Common myeloid progenitor, CD34-positive (primary cell): ENCODE measurements around the gene SIRPB2.
"Not testable (repeated sequence)": the region's sequence is repeated elsewhere in the genome, so short reads cannot be mapped to it uniquely, and the experiment has no call there.

Experiments used
- CTCF ChIA-PET: fragments of 350-600 bp; sonication (Branson Sonifier 250); formaldehyde crosslinking; loops from one replicate; lab custom pipeline; 2021; ENCODE audit warnings: antibody characterized with exemption; lab: Charles Lee
- POLR2A ChIA-PET: fragments of 350-600 bp; sonication (Branson Sonifier 250); formaldehyde crosslinking; loops from one replicate; lab custom pipeline; 2021; ENCODE audit warnings: antibody characterized with exemption; lab: Charles Lee
- DNase-seq, 3 donors: peaks; one replicate each; pipeline versions ENCODE4 v3.0.0 to v3.0.0-alpha.2; 2013
- H3K27ac ChIP-seq, 2 experiments: 1 replicate in 1 of 2; 2 replicates in 1 of 2; pipeline ENCODE4 v1.7.0; 2013; ENCODE audit warnings: inconsistent platforms in 2 of 2, low read length in 2 of 2, mild to moderate bottlenecking in 2 of 2, low read depth in 1 of 2, moderate library complexity in 1 of 2; ENCODE audit not compliant: severe bottlenecking in 2 of 2, insufficient read depth in 1 of 2, poor library complexity in 1 of 2
- H3K27me3 ChIP-seq, 5 experiments: replicated peaks in 2 of 5; 1 replicate in 3 of 5; 2 replicates in 2 of 5; pipeline versions ENCODE4 v1.6.1 to v1.7.0; 2013; ENCODE audit warnings: low read length in 4 of 5, mild to moderate bottlenecking in 2 of 5, moderate library complexity in 2 of 5, inconsistent platforms in 1 of 5; ENCODE audit not compliant: insufficient read depth in 5 of 5, control insufficient read depth in 4 of 5
- H3K36me3 ChIP-seq, 4 experiments: 1 replicate in 2 of 4; 2 replicates in 2 of 4; pipeline versions ENCODE4 v1.6.1 to v1.7.0; 2013; ENCODE audit warnings: low read length in 3 of 4, control low read depth in 1 of 4, mild to moderate bottlenecking in 1 of 4; ENCODE audit not compliant: control insufficient read depth in 4 of 4, insufficient read depth in 4 of 4
- H3K4me1 ChIP-seq, 4 experiments: 1 replicate in 3 of 4; 2 replicates in 1 of 4; pipeline versions ENCODE4 v1.6.1 to v1.7.1; 2013; ENCODE audit warnings: low read length in 3 of 4, mild to moderate bottlenecking in 3 of 4, control low read depth in 1 of 4, inconsistent platforms in 1 of 4, moderate library complexity in 1 of 4; ENCODE audit not compliant: control insufficient read depth in 4 of 4, insufficient read depth in 4 of 4; ENCODE audit errors: control extremely low read depth in 1 of 4
- H3K4me3 ChIP-seq, 7 experiments: 1 replicate in 4 of 7; 2 replicates in 3 of 7; pipeline versions ENCODE4 v1.5.1 to v1.7.0; 2013; ENCODE audit warnings: mild to moderate bottlenecking in 7 of 7, low read length in 6 of 7, moderate library complexity in 6 of 7, inconsistent platforms in 2 of 7, low read depth in 2 of 7, control low read depth in 1 of 7; ENCODE audit not compliant: insufficient read depth in 4 of 7, control insufficient read depth in 1 of 7; ENCODE audit errors: extremely low read depth in 1 of 7
- H3K9me3 ChIP-seq, 5 experiments: 1 replicate in 4 of 5; 2 replicates in 1 of 5; pipeline versions ENCODE4 v1.6.1 to v1.7.1; 2013; ENCODE audit warnings: low read length in 4 of 5, mild to moderate bottlenecking in 2 of 5, inconsistent platforms in 1 of 5, low read depth in 1 of 5, moderate library complexity in 1 of 5; ENCODE audit not compliant: control insufficient read depth in 4 of 5, insufficient read depth in 2 of 5; ENCODE audit errors: control extremely low read depth in 1 of 5
- WGBS: methylation state at CpG from one replicate; pipeline ENCODE4 v1.1.5; 2013; ENCODE audit not compliant: insufficient coverage; 5-methylcytosine and 5-hydroxymethylcytosine counted together

Gene SIRPB2

DNA sequence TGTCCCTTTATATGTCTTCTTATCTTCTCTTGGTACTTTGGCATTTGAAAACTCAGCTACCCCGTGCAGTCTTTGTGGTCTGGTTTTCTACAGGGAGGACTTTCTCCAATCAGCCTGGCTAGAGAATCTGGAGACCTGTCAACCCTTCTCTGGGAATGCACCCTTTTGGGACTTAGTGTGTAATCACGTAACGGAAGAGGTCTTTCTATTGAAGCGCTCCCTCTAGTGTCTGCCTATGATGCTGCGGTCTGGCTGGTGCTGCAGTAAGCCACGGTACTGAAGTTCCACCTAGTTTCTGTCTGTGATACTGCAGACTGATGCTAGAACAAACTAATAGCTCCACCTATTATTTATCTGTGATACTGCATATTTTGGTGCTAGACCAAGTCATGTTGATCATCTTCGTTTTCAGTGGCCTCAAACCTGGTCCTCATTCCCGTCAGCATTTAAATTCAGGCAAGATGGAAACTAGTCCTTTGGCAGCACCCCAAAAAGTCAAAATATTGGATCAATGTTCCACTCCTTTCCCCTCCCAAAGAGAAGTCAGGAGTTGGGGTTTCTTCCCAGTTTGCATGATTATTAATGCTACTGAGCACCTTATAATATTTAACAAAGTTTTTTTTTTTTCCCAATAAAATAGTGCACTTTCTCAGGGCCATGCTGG is 12.5 kb upstream of the SIRPB2 start:
- Histone ChIP-seq H3K9me3 (peaks cover 0 to 11% (median 0%) of the 10 kb centered on the region in 5 experiments), H3K4me1 (peaks cover 0 to 12% (median 4%) of the 10 kb centered on the region in 4 experiments), H3K27ac (no peak overlapping the region), H3K27me3 (no peaks in the 10 kb centered on the region), H3K36me3 (no peaks in the 10 kb centered on the region), H3K4me3 (no peak overlapping the region)
- WGBS: 6% methylated on average over 6 of the region's 8 CpGs
- peak; percentile 94 to 96 (median 96) for DNase-seq
- CTCF ChIA-PET: interaction anchor here (0.6 to 8.1 kb wide), 39 partner anchors 11 to 348 kb away, joined by 3 to 115 read pairs (median 5); partner anchors contain the start of genes NSFL1C and SIRPB2
- POLR2A ChIA-PET: interaction anchor here (0.6 to 1.2 kb wide), 5 partner anchors 29 to 250 kb away, joined by 3 to 5 read pairs (median 3); partner anchors contain the start of gene NSFL1C

DNA sequence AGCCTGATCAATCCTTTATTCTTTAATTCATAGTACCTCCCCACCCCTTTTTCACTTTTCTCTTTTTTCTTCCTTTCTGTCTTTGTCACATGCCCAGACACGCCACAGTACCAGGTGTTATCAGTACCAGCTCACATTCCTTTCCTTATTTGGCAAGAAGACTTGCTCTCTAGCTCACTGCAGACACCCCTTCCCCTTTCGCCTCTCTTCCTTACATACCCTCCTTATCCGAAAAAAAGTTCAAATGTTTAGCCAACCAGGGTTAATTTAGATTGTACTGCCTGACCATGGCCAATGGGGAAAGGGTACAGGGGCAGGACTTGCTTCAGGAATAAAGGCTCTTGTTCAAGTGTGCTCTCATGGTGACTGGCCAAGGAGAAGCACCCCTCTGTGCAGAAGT is 9.3 kb upstream of the SIRPB2 start:
- Histone ChIP-seq H3K9me3 (peaks cover 0 to 11% (median 0%) of the 10 kb centered on the region in 5 experiments), H3K36me3 (no peaks in the 10 kb centered on the region), H3K27me3 (no peaks in the 10 kb centered on the region), H3K4me1 (peaks cover 0 to 12% (median 4%) of the 10 kb centered on the region in 4 experiments), H3K4me3 (no peak overlapping the region), H3K27ac (no peak overlapping the region)
- 61% methylated on average over 3 of the region's 3 CpGs for WGBS
- peak in 1 of 3 donors; percentile 33 for DNase-seq
- ChIA-PET POLR2A (no interaction called here), CTCF (interaction anchor here (0.8 to 3.3 kb wide), 7 partner anchors 8 to 420 kb away, joined by 3 to 18 read pairs (median 3); no protein-coding TSS in a partner anchor)

GRCh38 chr20:1499528-1500420 is 8.6 kb upstream of the SIRPB2 start:
- peaks cover 0 to 11% (median 0%) of the 10 kb centered on the region in 5 experiments for H3K9me3 ChIP-seq
- 96% methylated on average over 8 of the region's 8 CpGs for WGBS
- DNase-seq: no peak
- H3K4me1 ChIP-seq: peaks cover 0 to 13% (median 5%) of the 10 kb centered on the region in 4 experiments
- no peak overlapping the region for H3K27ac ChIP-seq
- no peaks in the 10 kb centered on the region for H3K27me3 ChIP-seq
- POLR2A ChIA-PET: no interaction called here
- CTCF ChIA-PET: interaction anchor here (0.8 to 3.3 kb wide), 11 partner anchors 9 to 419 kb away, joined by 3 to 18 read pairs (median 4); no protein-coding TSS in a partner anchor
- no peaks in the 10 kb centered on the region for H3K36me3 ChIP-seq
- no peak overlapping the region for H3K4me3 ChIP-seq

- H3K4me3 ChIP-seq, H3K36me3 ChIP-seq, DNase-seq, H3K9me3 ChIP-seq, H3K27me3 ChIP-seq, H3K27ac ChIP-seq: not testable (repeated sequence)
- H3K4me1 ChIP-seq: peaks cover 8 to 32% (median 19%) of the 10 kb centered on the region in 4 experiments
- CTCF ChIA-PET: interaction anchor here (0.6 to 1.9 kb wide), 5 partner anchors 11 to 62 kb away, joined by 3 to 6 read pairs (median 3); no protein-coding TSS in a partner anchor
- POLR2A ChIA-PET: interaction anchor here (1.0 kb wide), 1 partner anchor 30 kb away, joined by 4 read pairs; no protein-coding TSS in a partner anchor
- WGBS: 100% methylated on average over 3 of the region's 5 CpGs
Observed at GRCh38 chr20:1497371-1497770, 6.2 kb upstream of the SIRPB2 start.

- Histone ChIP-seq H3K27ac (no peak overlapping the region), H3K9me3 (peaks cover 0 to 1% (median 0%) of the 10 kb centered on the region in 5 experiments), H3K27me3 (no peaks in the 10 kb centered on the region), H3K4me1 (peaks cover 10 to 37% (median 23%) of the 10 kb centered on the region in 4 experiments), H3K4me3 (no peak overlapping the region), H3K36me3 (no peaks in the 10 kb centered on the region)
- 100% methylated on average over 2 of the region's 3 CpGs for WGBS
- ChIA-PET POLR2A (interaction anchor here (1.0 kb wide), 1 partner anchor 29 kb away, joined by 4 read pairs; no protein-coding TSS in a partner anchor), CTCF (interaction anchor here (0.8 to 1.9 kb wide), 3 partner anchors 20 to 61 kb away, joined by 3 to 6 read pairs (median 3); no protein-coding TSS in a partner anchor)
- DNase-seq: no peak
Observed at GRCh38 chr20:1496930-1497329, 5.7 kb upstream of the SIRPB2 start.

DNA sequence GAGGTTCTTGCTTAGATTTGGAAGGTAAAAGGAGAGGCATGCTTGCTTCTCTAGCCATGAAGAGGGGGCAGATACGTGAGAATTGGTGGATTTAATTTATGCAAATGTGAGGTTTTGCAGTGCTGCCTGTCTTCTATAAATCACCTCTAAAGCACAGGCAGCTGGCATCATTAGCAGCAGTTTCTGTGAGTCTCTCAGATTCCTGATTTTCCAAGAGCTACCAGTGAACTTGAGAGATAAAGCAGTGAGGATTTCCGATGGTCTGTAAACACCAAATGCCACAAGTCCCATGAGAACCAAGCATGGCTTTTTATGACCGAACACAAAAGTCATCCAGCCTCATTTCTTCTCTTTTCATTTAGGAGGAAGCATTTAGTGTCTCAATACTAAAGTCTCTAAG is 3.2 kb upstream of the SIRPB2 start:
- H3K4me1 ChIP-seq: peaks cover 20 to 55% (median 39%) of the 10 kb centered on the region in 4 experiments
- DNase-seq: peak in 2 of 3 donors; percentile 52 to 59
- ChIA-PET POLR2A (no interaction called here), CTCF (interaction anchor here (1.3 to 7.9 kb wide), 4 partner anchors 12 to 27 kb away, joined by 4 to 99 read pairs (median 9); partner anchors contain the start of gene NSFL1C)
- WGBS: 0% methylated on average over 2 of the region's 3 CpGs
- no peak overlapping the region for H3K4me3 ChIP-seq
- H3K36me3 ChIP-seq: no peaks in the 10 kb centered on the region
- no peaks in the 10 kb centered on the region for H3K9me3 ChIP-seq
- no peaks in the 10 kb centered on the region for H3K27me3 ChIP-seq
- no peak overlapping the region for H3K27ac ChIP-seq
